Measurements from ENCODE around the gene POLD1. TPM values are rescaled to one million over a fixed set of nuclear protein-coding genes. Genes with fewer than 3 reads are reported as not detected.

Gene POLD1
- total RNA-seq, 2 experiments from 2014 or later = 191 to 196 TPM

DNA sequence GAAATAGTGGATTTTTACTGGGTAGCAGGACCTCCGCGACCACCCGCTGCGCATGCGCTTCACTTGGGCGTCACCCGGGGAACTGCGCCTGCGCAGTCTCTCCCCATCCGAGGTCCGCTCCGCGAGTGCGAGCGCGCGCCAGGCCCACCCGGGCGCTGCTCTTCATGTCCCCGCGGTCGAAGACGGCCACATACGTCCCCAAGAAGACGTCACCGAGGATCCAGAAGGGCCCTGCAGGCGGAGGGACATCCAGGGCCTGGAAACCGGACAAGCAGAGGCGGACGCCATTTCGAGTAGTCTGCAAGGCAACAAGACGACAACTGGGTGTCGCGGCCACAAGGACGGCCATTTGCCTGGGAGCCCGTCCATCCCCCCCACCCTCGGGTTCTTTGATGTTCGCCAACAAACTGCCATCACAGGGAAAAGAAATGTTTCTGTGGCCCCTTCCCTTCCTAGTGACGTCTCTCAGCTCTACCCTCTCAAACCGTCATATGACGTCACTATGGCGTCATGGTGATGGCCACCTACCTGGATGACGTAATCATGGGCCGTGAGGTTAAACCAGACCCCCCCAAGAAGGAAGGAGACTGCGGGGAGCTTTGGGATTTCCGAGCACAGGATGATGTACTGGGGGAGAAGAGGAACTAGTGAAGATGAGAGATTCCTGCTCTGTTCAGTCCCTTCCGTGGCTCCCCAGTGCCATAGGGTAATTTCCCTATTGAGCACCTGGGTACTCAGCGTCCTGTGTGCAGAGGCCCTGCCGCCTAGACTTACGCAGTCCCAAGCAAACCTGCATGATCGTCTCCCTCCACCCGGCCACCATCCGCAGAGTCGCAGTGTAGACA lies 25.4 kb upstream of the POLD1 start:
- Mint-ChIP-seq H3K4me1 (peaks cover 59% of the 10 kb centered on the region), H3K36me3 (peaks cover 44% of the 10 kb centered on the region), H3K9me3 (peaks cover 14% of the 10 kb centered on the region), H3K4me3 (peak overlapping the region; percentile 82), H3K27me3 (no peaks in the 10 kb centered on the region), H3K27ac (peak overlapping the region; percentile 94)
- peak; percentile 80 for DNase-seq

DNA sequence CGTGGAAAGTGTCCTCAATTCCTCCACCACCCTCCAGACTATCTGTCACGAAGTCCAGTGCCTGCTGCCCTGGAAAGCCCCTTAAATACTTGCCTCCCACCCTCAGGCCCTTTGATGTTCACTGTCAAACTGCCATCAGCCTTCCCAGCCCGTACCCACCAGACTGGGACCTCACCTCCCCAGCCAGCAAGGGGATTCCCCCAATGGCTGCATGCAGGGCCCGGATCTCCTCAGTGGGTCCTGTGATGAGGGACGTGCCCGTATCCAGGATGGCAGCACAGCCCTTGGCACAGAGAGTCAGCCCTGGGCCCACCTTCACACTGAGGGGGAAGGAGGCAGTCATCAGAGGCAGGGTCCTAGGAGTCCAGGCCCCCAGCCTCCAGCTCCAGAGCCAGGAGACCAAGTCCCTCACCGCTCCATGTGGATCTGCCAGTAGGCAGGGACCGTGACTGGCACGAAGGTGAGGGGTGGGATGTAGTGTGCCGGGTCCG lies 24.8 kb upstream of the POLD1 start:
- Mint-ChIP-seq H3K27me3 (no peaks in the 10 kb centered on the region), H3K4me1 (peaks cover 62% of the 10 kb centered on the region), H3K36me3 (peaks cover 46% of the 10 kb centered on the region), H3K9me3 (peaks cover 14% of the 10 kb centered on the region), H3K4me3 (peak overlapping the region; percentile 82), H3K27ac (peak overlapping the region; percentile 94)
- no peak for DNase-seq

DNA sequence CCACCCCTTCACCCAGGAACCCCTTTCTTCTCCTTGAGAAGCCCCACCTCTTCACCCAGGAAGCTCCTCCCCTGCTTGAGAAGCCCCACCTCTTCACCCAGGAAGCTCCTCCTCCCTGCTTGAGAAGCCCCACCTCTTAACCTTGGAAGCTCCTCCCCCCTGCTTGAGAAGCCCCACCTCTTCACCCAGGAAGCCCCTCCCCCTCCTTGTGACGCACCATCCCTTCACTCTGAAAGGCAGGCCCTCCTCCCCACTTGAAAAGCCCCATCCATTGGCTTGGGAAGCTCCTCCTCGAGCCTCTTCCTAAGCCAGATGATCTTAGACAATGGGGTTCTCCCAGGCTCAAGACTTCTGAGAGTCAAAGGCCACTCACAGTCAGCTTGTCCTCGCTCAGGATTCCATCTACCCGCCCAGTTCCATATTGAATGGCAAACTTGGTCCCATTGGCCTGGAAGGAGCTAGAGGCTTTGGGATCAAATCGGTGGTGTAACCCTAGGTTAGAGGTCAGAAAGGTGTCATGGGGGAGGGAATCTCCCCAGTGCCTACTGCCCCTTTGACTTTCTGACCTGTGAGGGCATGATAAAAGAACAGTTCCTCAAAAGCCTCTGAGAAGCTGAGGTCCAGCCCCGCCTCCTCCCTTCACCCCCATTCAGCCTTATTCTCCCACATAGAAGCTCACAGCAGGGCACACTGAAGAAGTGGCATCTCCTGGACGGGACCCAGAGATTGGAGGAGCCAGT lies 22.7 kb upstream of the POLD1 start:
- H3K27ac Mint-ChIP-seq = peak overlapping the region; percentile 93
- H3K36me3 Mint-ChIP-seq = peaks cover 48% of the 10 kb centered on the region
- peaks cover 78% of the 10 kb centered on the region for H3K4me1 Mint-ChIP-seq
- peaks cover 14% of the 10 kb centered on the region for H3K9me3 Mint-ChIP-seq
- DNase-seq = no peak
- H3K4me3 Mint-ChIP-seq = no peak overlapping the region
- H3K27me3 Mint-ChIP-seq = no peaks in the 10 kb centered on the region

DNA sequence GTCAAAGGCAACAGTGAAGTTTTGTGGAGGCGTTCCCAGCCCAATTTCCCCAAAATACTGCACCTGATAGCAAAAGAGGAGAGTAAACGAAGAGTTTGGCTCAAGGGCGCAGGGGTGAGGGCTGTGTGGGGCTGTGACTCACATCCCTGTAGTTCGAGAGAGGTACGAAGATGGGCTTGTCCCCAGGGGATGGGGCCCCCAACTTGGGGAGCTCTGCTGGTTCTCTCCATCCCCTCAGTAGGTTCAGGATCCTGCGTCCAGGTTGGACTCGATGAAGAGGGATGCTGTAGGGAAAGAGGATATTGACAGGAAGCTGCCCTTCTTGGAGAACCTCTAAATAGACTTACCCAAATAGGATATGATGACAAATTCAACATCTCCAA lies 22.1 kb upstream of the POLD1 start:
- peaks cover 48% of the 10 kb centered on the region for H3K36me3 Mint-ChIP-seq
- H3K9me3 Mint-ChIP-seq = peaks cover 14% of the 10 kb centered on the region
- no peaks in the 10 kb centered on the region for H3K27me3 Mint-ChIP-seq
- H3K27ac Mint-ChIP-seq = peak overlapping the region; percentile 93
- peaks cover 76% of the 10 kb centered on the region for H3K4me1 Mint-ChIP-seq
- DNase-seq = no peak
- H3K4me3 Mint-ChIP-seq = no peak overlapping the region

DNA sequence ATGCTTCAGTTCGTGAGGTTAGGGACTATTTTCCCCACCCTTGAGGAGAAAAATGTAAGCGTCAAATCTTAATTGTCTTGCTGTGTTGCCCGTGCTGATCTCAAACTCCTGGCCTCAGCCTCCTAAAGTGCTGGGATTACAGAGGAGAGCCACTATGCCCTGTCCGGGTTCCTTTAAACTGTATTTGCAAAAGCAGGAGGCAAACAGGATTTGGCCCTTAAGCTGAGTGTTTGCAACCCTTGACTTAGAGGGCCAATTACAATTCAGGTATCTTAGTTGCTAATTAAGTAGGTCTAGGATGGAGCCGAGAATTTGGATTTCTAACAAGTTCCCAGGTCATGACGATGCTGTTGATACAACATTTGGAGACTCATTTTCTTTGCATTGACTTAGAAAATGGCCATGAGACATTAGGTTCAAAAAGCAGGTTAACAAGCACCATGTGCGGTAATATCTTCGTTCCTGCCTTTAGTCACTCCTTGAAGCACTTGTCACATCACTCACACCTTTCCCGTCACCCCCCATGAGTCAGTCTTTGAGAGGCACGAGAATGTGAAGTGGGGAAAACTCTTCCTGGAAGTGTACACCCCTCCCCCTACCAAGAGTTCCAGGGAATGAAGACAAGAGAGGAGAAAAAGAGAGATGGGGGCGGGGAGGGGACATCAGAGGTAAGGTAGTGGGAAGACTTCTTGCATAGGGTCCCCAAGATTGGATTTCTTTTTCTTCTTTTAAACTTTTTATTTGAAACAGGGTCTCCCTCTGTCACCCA lies 21.3 kb upstream of the POLD1 start:
- peaks cover 48% of the 10 kb centered on the region for H3K36me3 Mint-ChIP-seq
- peak overlapping the region; percentile 60 for H3K4me3 Mint-ChIP-seq
- H3K27ac Mint-ChIP-seq = peak overlapping the region; percentile 93
- H3K4me1 Mint-ChIP-seq = peaks cover 70% of the 10 kb centered on the region
- peak; percentile 42 for DNase-seq
- H3K27me3 Mint-ChIP-seq = no peaks in the 10 kb centered on the region
- peaks cover 14% of the 10 kb centered on the region for H3K9me3 Mint-ChIP-seq

DNA sequence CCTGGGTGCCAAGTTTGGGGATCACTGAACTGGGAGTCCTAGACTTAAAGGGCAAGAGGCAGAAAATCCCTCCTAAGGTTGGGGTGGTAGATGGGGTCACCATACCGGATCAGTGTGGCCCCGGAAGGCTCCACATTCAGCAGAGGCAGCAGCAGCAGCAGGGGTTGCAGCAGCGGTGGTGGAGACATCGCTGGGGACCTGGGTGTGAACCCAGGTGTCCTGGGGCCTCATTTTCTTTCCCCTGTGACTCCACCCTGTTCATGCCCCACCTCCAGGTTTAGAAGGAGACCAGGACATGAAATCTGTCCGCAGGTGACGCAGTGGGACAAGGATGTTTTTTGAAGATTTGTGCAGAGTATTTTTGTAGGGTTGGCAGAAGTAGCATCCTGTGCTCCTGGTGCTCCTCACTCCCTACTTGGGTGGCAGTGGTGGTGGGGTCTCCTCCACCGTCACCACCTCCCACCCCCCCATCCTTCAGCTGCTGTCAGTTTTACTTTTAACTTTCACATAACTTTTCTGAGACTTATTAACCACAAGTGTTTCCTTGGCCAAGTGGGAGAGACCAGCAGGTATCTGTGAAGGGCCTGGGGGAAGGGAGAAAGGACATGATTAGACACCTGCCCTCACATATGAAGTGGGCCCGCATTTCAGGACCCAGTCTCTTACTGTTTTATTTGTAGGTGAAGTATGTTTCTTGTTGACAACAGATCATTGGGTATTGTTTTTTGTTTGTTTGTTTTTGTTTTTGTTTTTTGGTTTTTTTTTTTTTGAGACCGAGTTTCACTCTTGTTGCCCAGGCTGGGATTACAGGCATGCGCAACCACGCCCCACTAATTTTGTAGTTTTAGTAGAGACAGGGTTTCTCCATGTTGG lies 18.5 kb upstream of the POLD1 start, which contains the start of gene NAPSA:
Gene NAPSA (minus strand): TSS at position 206 of the 873 bp plus-strand sequence. CDS start 18 bp downstream, at position 188.
- Mint-ChIP-seq H3K4me3 (peak within 1 kb of the TSS; percentile 73), H3K36me3 (peaks cover 23% of the 10 kb centered on the region), H3K9me3 (peaks cover 4% of the 10 kb centered on the region), H3K27ac (peak within 1 kb of the TSS; percentile 91), H3K4me1 (peaks cover 56% of the 10 kb centered on the region), H3K27me3 (no peaks in the 10 kb centered on the region)
- no peak for DNase-seq

DNA sequence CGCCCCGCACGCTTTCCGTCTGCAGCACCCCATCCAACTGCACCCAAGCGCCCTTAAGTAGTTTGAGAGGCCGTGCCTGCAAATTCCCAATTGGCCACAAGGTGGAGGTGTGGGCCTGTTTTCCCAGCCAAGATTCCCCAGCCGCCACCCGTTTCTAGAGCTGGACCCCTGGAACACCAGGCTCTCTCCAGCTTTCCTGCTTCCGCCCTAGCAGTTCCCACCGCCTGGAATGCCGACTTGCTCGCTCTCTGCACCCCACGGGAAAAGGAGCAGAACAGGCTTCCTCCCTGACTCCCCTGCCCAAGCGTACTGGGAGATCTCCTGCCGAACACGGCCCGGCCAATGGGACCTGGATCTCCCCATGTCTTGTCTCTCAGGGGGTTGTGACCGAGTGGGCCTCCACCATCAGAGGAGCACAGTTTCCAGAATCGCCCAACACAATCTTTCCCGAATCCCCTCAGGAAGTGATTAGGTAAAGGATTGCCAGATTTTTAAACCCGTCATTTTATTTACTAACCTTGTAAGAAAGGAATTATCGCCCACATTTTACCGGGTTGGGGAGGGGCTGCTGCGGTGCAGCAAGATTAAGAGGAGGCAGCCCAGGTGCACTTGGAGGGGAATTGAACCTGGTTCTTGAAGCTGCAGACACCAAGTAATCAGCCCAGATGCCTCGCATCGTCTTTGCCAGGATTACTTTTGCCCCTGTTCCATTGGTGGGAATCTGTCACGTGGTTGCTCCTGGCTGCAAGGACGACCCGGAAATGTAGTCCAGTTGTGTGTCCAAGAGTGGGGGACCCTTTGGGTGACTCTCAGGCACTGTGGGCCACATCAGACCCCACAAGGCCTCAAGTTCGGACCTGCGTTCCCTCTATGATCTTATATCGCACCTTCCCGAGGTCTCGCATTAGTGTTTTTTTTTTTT lies 15.2 kb upstream of the POLD1 start:
- H3K27ac Mint-ChIP-seq = peak overlapping the region; percentile 93

DNA sequence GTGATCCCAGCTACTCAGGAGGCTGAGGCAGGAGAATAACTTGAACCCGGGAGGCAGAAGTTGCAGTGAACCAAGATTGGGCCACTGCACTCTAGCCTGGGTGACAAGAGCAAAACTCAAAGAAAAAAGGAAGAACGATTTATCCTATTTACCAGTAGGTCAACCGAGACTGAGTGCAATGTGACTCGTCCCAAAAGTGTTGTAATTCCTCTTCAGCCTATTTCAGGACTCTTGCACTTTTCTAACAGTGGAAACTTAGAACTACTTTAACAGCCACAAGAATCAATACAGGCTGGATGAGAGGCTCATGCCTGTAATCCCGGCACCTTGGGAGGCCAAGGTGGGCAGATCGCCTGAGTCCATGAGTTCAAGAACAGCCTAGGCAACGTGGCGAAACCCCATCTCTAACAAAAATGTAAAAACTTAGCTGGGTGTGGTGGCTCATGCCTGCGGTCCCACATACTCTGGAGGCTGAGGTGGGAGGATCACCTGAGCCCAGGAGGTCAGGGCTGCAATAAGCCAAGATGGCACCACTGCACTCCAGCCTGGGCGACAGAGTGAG lies 12.2 kb upstream of the POLD1 start:
- Mint-ChIP-seq H3K9me3 (no peaks in the 10 kb centered on the region), H3K4me3 (no peak overlapping the region), H3K4me1 (peaks cover 21% of the 10 kb centered on the region), H3K36me3 (peaks cover 2% of the 10 kb centered on the region), H3K27ac (no peak overlapping the region), H3K27me3 (no peaks in the 10 kb centered on the region)
- DNase-seq = no peak

More for the DNA sequence above, 15.2 kb upstream of the POLD1 start:
- no peaks in the 10 kb centered on the region for H3K27me3 Mint-ChIP-seq
- no peaks in the 10 kb centered on the region for H3K9me3 Mint-ChIP-seq
- H3K4me1 Mint-ChIP-seq = peaks cover 30% of the 10 kb centered on the region
- peaks cover 2% of the 10 kb centered on the region for H3K36me3 Mint-ChIP-seq
- DNase-seq = peak; percentile 77
- H3K4me3 Mint-ChIP-seq = peak overlapping the region; percentile 88

DNA sequence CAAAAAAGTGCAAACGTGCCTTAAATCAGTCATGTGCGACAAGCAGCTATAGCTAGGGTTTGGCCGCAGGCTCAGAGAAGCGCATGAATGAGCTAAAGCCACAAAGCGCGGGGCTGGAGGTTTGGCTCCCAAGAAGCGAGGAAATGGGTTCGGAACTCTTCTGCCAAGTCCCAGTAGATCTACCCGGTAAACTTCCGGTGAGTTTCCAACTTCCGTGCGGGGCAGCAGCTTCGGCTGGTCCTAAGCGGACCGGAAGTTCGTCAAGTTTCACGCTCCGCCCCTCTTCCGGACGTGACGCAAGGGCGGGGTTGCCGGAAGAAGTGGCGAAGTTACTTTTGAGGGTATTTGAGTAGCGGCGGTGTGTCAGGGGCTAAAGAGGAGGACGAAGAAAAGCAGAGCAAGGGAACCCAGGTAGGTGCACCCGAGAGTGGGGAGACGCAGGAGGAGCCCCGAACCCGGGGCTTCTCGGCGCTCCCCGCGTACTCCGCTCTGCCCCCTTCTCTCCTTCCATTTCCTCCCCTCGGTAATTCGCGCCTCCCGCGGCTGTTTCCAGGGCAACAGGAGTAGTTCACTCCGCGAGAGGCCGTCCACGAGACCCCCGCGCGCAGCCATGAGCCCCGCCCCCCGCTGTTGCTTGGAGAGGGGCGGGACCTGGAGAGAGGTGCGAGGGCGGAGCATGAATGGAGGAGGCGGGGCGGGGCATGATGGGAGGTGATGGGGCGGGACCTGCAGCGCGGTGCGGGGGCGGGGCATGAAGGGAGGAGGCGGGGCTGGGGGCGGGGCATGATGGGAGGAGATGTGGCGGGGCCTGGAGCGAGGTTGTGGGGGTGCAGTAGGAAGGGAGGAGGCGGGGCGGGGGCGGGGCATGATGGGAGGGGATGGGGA lies 7.7 kb upstream of the POLD1 start, which contains the start of gene NR1H2:
Gene NR1H2 (plus strand): TSS at position 292 of the 885 bp plus-strand sequence. CDS start 1,149 bp downstream, outside the sequence.
- Mint-ChIP-seq H3K27ac (peak within 1 kb of the TSS; percentile 99), H3K36me3 (peaks cover 9% of the 10 kb centered on the region), H3K9me3 (no peaks in the 10 kb centered on the region), H3K27me3 (no peaks in the 10 kb centered on the region), H3K4me1 (peaks cover 19% of the 10 kb centered on the region), H3K4me3 (peak within 1 kb of the TSS; percentile 97)
- DNase-seq = peak; percentile 93

DNA sequence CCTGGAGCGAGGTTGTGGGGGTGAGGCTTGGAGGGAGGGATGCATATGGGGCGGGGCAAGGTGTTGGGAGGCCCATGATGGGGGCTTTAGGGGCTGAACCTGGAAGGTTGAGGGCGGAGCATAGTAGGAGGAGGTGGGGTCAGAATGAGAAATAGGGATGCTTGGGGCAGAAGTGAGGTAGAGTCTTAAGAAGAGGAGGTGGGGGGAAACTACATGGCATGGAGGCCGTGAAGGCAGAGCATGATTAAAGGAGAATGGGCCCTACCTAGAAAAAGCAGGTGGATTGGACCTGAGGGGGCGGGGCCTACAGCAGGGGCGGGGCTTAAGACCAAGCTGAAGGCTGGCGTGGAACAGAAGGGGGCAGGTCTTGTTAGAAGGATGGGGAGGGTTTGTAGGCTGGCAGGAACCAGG lies 7.1 kb upstream of the POLD1 start:
- Mint-ChIP-seq H3K4me3 (peak overlapping the region; percentile 97), H3K36me3 (peaks cover 9% of the 10 kb centered on the region), H3K27ac (peak overlapping the region; percentile 99), H3K27me3 (no peaks in the 10 kb centered on the region), H3K9me3 (no peaks in the 10 kb centered on the region), H3K4me1 (peaks cover 19% of the 10 kb centered on the region)
- peak; percentile 49 for DNase-seq

DNA sequence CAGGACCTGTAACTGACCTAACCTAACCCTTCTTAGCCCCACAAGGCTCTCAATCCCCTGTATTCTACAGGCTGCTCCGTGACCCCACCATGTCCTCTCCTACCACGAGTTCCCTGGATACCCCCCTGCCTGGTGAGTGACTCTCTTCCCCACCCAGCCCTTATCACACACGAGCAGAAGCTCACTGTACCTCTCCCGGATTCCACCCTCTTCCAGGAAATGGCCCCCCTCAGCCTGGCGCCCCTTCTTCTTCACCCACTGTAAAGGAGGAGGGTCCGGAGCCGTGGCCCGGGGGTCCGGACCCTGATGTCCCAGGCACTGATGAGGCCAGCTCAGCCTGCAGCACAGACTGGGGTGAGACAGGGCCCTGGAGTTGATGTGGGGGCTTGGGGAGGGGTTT lies 6.6 kb upstream of the POLD1 start:
- Mint-ChIP-seq H3K27me3 (no peaks in the 10 kb centered on the region), H3K4me1 (peaks cover 18% of the 10 kb centered on the region), H3K36me3 (peaks cover 9% of the 10 kb centered on the region)

More for the DNA sequence above, 6.6 kb upstream of the POLD1 start:
- no peak for DNase-seq
- H3K9me3 Mint-ChIP-seq = no peaks in the 10 kb centered on the region
- H3K27ac Mint-ChIP-seq = peak overlapping the region; percentile 99
- no peak overlapping the region for H3K4me3 Mint-ChIP-seq
